CD4-positive, alpha-beta T cell (primary cell): ENCODE measurements around the gene KPNB1. TPM values are rescaled to one million over a fixed set of nuclear protein-coding genes. Genes with fewer than 3 reads are reported as not detected.

Experiments
- ATAC-seq: fragments of 200-7000 bp; cut with Tn5 transposase; one replicate; pipeline ENCODE4 v1.10.0; 2022; ENCODE audit warnings: mild to moderate bottlenecking; ENCODE audit not compliant: poor library complexity
- CTCF ChIA-PET: fragments of 350-600 bp; sonication (Branson Sonifier 250); formaldehyde crosslinking; loops from one replicate; lab custom pipeline; 2021; ENCODE audit warnings: antibody characterized with exemption, inconsistent platforms; lab: Charles Lee
- POLR2A ChIA-PET: fragments of 350-600 bp; sonication (Branson Sonifier 250); formaldehyde crosslinking; loops from one replicate; lab custom pipeline; 2021; ENCODE audit warnings: antibody characterized with exemption, inconsistent platforms; lab: Charles Lee
- DNase-seq, 14 experiments: peaks; one replicate each; pipeline ENCODE4 v3.0.0-alpha.2; 2013 to 2020; ENCODE audit warnings: mixed read lengths in 2 of 14
- H3K27ac ChIP-seq, 2 donors: one replicate each; pipeline versions ENCODE4 v1.5.1 to v1.7.0; 2013; ENCODE audit warnings: low read length in 2 of 2, low read depth in 1 of 2, mild to moderate bottlenecking in 1 of 2
- H3K27me3 ChIP-seq, 2 experiments: 1 replicate in 1 of 2; 2 replicates in 1 of 2; pipeline versions ENCODE4 v1.6.1 to v1.7.0; 2013; ENCODE audit warnings: low read length in 2 of 2, control low read depth in 1 of 2, mild to moderate bottlenecking in 1 of 2, moderate library complexity in 1 of 2; ENCODE audit not compliant: insufficient read depth in 2 of 2, control insufficient read depth in 1 of 2
- H3K36me3 ChIP-seq: one replicate; pipeline ENCODE4 v1.6.1; 2013; ENCODE audit warnings: low read length, control low read depth; ENCODE audit not compliant: insufficient read depth
- H3K4me1 ChIP-seq: one replicate; pipeline ENCODE4 v1.6.1; 2013; ENCODE audit warnings: low read length, control low read depth; ENCODE audit not compliant: insufficient read depth
- H3K4me3 ChIP-seq: one replicate; pipeline ENCODE4 v1.5.1; 2013; ENCODE audit warnings: mild to moderate bottlenecking, low read length, moderate library complexity
- H3K9me3 ChIP-seq, 2 experiments: 1 replicate in 1 of 2; 2 replicates in 1 of 2; pipeline versions ENCODE4 v1.6.1 to v1.7.0; 2013; ENCODE audit warnings: low read length in 2 of 2, mild to moderate bottlenecking in 2 of 2, control low read depth in 1 of 2, moderate library complexity in 1 of 2; ENCODE audit not compliant: control insufficient read depth in 1 of 2, insufficient read depth in 1 of 2
- H3K27ac Mint-ChIP-seq: one replicate; pipeline ENCODE4 v1.8.0; 2020; ENCODE audit warnings: mixed read lengths
- H3K27me3 Mint-ChIP-seq: one replicate; pipeline ENCODE4 v1.8.0; 2021; ENCODE audit warnings: mixed read lengths
- H3K36me3 Mint-ChIP-seq: one replicate; pipeline ENCODE4 v1.8.0; 2021; ENCODE audit warnings: low read depth, mixed read lengths
- H3K4me1 Mint-ChIP-seq: one replicate; pipeline ENCODE4 v1.8.0; 2021; ENCODE audit warnings: low read depth, mixed read lengths
- H3K4me3 Mint-ChIP-seq: one replicate; pipeline ENCODE4 v1.8.0; 2020; ENCODE audit warnings: mild to moderate bottlenecking, mixed read lengths
- H3K9me3 Mint-ChIP-seq: one replicate; pipeline ENCODE4 v1.8.0; 2020; ENCODE audit warnings: mixed read lengths
- CTCF ChIP-seq: fragments of 200-600 bp; IDR thresholded peaks from one replicate; pipeline ENCODE4 v1.8.0; 2022; ENCODE audit warnings: antibody characterized with exemption, mild to moderate bottlenecking
- intact Hi-C, 2 experiments: fragments of 100-400 bp; cut with DNase I in 1 of 2; cut with micrococcal nuclease in 1 of 2; formaldehyde crosslinking; loops; one replicate each; pipeline versions ENCODE4 v1.15.1 to v1.9.0; 2023 to 2025; cut with DNase I, micrococcal nuclease
- total RNA-seq, 174 experiments: library from RNA in 2 of 174; stranded (reverse) in 2 of 174; gene quantifications; one replicate each; pipeline ENCODE4 v1.2.3 and lab custom pipeline; 2021 to 2026

The KPNB1 gene
- total RNA-seq, 2 experiments from 2014 or later = 145 to 151 TPM

- no peaks in the 10 kb centered on the region for H3K27me3 ChIP-seq
- ChIA-PET POLR2A (interaction anchor here (1.1 to 1.3 kb wide), 2 partner anchors 11 to 38 kb away, joined by 4 to 7 read pairs; partner anchors contain the start of gene KPNB1), CTCF (interaction anchor here (0.8 to 1.8 kb wide), 2 partner anchors 23 to 156 kb away, joined by 3 to 4 read pairs; no protein-coding TSS in a partner anchor)
- H3K27ac Mint-ChIP-seq = no peak overlapping the region
- no peak for DNase-seq
- intact Hi-C loops = no loop called here
- no peak overlapping the region for H3K27ac ChIP-seq
- H3K4me3 ChIP-seq = no peak overlapping the region
- no peaks in the 10 kb centered on the region for H3K9me3 ChIP-seq
- peaks cover 37% of the 10 kb centered on the region for H3K36me3 Mint-ChIP-seq
- ATAC-seq = no peak
- TF ChIP-seq CTCF = no peak
- no peaks in the 10 kb centered on the region for H3K27me3 Mint-ChIP-seq
- peaks cover 34% of the 10 kb centered on the region for H3K36me3 ChIP-seq
- peaks cover 4% of the 10 kb centered on the region for H3K4me1 ChIP-seq
- no peaks in the 10 kb centered on the region for H3K9me3 Mint-ChIP-seq
- no peaks in the 10 kb centered on the region for H3K4me1 Mint-ChIP-seq
- no peak overlapping the region for H3K4me3 Mint-ChIP-seq
These were observed 37.6 kb downstream of the KPNB1 start for GRCh38 chr17:47687328-47687690.

GRCh38 chr17:47687748-47688147 is 38.0 kb downstream of the KPNB1 start:
- no peaks in the 10 kb centered on the region for H3K9me3 Mint-ChIP-seq
- ChIA-PET CTCF (interaction anchor here (0.8 to 1.8 kb wide), 2 partner anchors 24 to 155 kb away, joined by 3 to 4 read pairs; no protein-coding TSS in a partner anchor), POLR2A (interaction anchor here (1.1 to 1.3 kb wide), 2 partner anchors 11 to 38 kb away, joined by 4 to 7 read pairs; partner anchors contain the start of gene KPNB1)
- Histone ChIP-seq H3K4me1 (peaks cover 9% of the 10 kb centered on the region), H3K27me3 (no peaks in the 10 kb centered on the region), H3K9me3 (no peaks in the 10 kb centered on the region), H3K4me3 (no peak overlapping the region), H3K36me3 (peaks cover 29% of the 10 kb centered on the region), H3K27ac (no peak overlapping the region)
- H3K27me3 Mint-ChIP-seq = no peaks in the 10 kb centered on the region
- DNase-seq (no peak), ATAC-seq (no peak)
- intact Hi-C loops = no loop called here
- TF ChIP-seq CTCF = no peak
- no peak overlapping the region for H3K4me3 Mint-ChIP-seq
- H3K36me3 Mint-ChIP-seq = peaks cover 33% of the 10 kb centered on the region
- peaks cover under 1% of the 10 kb centered on the region for H3K4me1 Mint-ChIP-seq
- H3K27ac Mint-ChIP-seq = no peak overlapping the region

GRCh38 chr17:47690121-47690520 is 40.4 kb downstream of the KPNB1 start:
- ChIA-PET POLR2A (no interaction called here), CTCF (no interaction called here)
- DNase-seq (no peak), ATAC-seq (no peak)
- no peaks in the 10 kb centered on the region for H3K9me3 Mint-ChIP-seq
- H3K27ac Mint-ChIP-seq = no peak overlapping the region
- Histone ChIP-seq H3K27ac (no peak overlapping the region), H3K9me3 (no peaks in the 10 kb centered on the region), H3K27me3 (no peaks in the 10 kb centered on the region), H3K4me1 (peaks cover 20% of the 10 kb centered on the region), H3K36me3 (peaks cover 10% of the 10 kb centered on the region), H3K4me3 (no peak overlapping the region)
- no peak for TF ChIP-seq CTCF
- H3K27me3 Mint-ChIP-seq = no peaks in the 10 kb centered on the region
- peaks cover 13% of the 10 kb centered on the region for H3K4me1 Mint-ChIP-seq
- H3K4me3 Mint-ChIP-seq = no peak overlapping the region
- peaks cover 10% of the 10 kb centered on the region for H3K36me3 Mint-ChIP-seq
- intact Hi-C loops = no loop called here
